Stimulated activated CD8-positive, alpha-beta memory T cell treated with anti-CD3 and anti-CD28 coated beads, Interleukin-15, amount 100 ng/mL, for 24 hours (primary cell): ENCODE results near the gene NUDC.
"Not testable (repeated sequence)": the region's sequence is repeated elsewhere in the genome, so short reads cannot be mapped to it uniquely, and the experiment has no call there.

Experiments
- DNase-seq: peaks from one replicate; pipeline ENCODE4 v3.0.0-alpha.2; 2020; ENCODE audit warnings: low read depth

The NUDC gene

DNA sequence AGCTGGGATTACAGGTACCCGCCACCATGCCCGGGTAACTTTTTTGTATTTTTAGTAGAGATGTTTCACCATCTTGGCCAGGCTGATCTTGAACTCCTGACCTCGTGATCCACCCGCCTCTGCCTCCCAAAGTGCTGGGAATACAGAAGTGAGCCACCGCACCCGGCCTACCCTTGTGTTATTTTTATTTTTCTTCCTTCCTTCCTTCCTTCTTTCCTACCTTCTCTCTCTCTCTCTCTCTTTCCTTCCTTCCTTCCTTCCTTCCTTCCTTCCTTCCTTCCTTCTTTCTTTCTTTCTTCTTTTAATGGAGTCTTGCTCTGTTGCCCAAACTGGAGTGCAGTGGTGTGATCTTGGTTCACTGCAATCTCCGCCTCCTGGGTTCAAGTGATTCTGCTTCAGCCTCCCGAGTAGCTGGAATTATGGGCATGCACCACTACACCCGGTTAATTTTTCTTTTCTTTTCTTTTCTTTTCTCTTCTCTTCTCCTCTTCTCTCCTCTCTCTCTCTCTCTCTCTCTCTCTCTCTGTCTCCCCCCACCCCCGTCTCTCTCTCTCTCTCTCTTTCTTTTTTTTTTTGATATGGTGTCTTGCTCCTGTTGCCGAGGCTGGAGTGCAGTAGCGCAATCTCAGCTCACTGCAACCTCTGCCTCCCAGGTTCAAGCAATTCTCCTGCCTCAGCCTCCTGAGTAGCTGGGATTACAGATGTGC is 68.0 kb downstream of the NUDC start:
- not testable (repeated sequence) for DNase-seq

DNA sequence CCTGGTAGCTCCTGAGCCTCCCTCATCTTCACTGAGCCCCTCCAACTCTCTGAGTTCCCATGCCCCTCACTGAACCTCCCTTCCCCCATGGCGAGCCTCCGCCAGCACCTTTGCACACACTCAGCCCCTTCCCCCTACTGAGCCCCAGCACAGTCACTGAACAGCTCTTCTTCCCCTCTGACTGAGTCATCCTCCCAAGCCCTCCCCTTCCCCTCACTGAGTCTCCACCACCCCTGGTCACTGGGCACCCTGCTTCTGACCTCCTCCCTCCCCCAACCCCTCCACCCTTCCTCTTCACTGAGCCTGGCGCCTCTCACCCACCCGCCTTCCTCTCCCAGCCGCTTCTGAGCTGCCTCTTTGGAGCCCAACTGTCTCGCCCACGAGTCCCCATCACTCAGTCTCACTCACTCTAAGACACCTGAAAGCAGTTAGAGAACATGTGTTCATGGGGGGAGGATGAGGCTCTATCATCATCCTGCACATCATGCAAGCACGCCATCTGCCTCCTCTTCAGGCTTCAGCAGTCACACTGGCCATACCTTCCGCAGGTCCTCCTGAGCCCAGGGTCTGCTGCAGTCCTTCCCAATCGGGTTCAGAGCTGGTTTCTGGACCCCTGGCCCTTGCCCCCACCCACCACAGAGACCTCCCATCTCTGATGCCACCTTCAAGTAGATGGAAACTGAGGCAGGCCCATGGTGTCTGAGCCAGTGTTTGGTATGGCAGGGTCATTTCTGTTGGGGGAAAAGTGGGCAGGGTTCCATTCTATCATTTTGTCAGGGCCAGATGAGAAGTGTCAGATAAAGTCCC is 70.0 kb downstream of the NUDC start:
- DNase-seq: no peak

DNA sequence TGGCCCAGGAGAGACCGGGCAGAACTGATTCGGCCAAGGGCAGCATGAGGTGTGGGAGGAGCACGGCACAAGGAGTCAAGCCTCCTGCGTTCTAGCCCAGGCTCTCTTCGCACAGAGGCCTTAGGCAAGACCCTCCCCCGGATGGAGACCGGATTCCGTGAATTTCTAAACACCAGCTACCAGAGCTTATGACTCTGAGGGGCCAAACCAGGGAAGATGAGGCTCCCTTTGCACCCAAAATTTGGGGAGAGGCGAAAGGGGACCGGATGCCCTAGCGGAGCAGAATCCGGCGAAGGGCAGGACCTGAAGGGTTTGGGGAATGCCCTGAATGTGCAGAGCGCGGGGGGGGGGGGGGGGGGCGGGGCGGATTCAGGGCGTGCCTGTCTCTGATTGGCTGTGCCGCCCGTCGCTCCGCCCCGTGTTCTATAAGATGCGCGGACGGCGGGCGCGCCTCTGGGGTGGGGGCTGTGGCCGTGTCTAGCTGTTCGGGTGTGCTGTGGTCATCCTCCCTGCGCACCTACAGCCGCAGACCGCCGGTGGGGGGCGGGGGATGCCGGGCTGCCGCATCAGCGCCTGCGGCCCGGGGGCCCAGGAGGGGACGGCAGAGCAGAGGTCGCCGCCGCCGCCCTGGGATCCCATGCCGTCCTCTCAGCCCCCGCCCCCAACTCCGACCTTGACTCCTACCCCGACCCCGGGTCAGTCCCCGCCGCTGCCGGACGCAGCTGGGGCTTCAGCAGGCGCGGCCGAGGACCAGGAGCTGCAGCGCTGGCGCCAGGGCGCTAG is 71.9 kb downstream of the NUDC start, which contains the start of gene TRNP1:
TRNP1 (plus strand) TSS at position 456 of the 783 bp plus-strand sequence; CDS start at position 551, 95 bp downstream.
- DNase-seq: peak; percentile 42

DNA sequence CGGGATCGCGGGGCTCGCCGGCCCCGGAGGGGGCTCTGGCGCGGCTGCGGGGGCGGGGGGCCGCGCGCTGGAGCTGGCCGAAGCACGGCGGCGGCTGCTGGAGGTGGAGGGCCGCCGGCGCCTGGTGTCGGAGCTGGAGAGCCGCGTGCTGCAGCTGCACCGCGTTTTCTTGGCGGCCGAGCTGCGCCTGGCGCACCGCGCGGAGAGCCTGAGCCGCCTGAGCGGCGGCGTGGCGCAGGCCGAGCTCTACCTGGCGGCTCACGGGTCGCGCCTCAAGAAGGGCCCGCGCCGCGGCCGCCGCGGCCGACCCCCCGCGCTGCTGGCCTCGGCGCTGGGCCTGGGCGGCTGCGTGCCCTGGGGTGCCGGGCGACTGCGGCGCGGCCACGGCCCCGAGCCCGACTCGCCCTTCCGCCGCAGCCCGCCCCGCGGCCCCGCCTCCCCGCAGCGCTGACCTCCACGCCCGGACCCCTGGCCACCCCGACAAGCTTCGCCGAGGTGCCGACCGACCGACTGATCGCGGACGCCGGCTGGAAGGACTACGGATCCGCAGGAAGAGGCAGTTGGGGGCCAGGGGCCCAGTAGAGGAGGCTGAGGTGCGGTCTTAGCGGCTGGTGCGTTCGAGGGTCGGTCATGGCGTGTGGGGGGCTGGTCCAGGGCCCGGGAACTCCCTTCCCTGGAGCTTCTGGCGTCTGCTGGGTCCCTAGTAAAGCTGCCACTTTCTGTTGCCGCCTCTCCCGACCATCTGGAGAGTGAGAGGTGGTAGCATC is 72.7 kb downstream of the NUDC start:
- no peak for DNase-seq

DNA sequence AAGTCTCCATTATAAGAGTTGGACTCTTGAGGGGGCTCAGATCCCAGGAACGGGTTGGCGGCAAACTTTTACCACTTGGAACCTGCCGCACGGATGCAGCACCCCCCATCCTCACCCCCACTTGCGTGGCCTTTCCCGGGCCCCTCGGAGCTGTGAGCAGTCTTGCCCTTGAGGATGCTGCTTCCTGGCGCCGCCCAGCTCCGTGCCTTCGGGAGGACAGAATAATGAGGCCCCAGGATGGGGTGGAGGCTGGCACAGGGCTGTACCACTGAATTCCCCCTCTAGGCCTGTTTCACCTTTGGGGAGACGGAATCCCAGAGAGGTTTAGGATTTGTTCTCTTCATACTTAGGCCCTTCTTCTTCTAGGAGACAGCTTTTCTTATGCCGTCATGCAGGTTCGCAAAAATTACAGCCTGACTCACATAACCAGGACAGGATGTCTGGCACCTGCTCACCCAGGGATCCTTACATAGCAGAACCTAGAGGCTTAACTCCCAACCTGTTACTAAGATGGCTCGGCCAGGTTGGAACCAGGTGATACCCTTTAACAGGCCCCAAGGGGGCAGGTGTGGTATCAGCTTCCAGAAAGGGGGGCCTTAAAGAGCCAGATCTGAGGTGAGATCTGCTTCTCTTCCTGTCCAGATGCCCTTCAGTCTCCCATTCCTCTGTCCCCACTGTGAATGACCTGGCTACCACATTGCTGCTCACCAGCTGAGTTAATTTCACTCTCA is 73.4 kb downstream of the NUDC start:
- DNase-seq: no peak

DNA sequence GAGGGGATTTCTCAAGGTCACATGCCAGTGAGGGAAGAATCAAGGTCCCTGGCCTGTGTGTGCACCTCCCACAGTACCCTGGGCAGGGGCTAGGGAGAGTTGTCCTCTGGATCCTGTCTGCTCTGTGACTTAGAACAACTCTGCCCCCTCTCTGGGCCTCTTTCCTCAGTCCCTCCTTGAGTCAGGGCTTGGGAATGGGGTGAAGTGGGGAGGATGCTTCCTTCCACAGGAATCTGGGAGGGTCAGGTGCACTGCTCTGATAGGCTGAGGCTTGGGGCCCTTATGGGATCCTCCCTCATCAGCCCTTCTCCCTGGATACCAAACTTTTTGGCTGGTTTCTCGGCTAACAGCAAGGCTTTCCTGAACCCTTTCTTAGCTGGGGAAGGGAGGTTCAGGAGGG is 74.5 kb downstream of the NUDC start:
- DNase-seq: no peak
